CD14-positive monocyte (primary cell): ENCODE data around the gene ZNF525. TPM values are rescaled to one million over a fixed set of nuclear protein-coding genes. Genes with fewer than 3 reads are reported as not detected.

Source experiments
- DNase-seq, 3 donors: peaks; one replicate each; pipeline ENCODE4 v3.0.0-alpha.2; 2011 to 2022
- H2AFZ ChIP-seq: 2 replicates; pipeline ENCODE4 v1.6.0; 2012; ENCODE audit warnings: mild to moderate bottlenecking, low read depth, low read length, inconsistent platforms; ENCODE audit not compliant: insufficient read depth, poor library complexity, severe bottlenecking
- H3K27ac ChIP-seq, 2 donors: 1 replicate in 1 of 2; 2 replicates in 1 of 2; pipeline ENCODE4 v1.5.1; 2012 to 2013; ENCODE audit warnings: low read length in 2 of 2, control low read depth in 1 of 2, inconsistent platforms in 1 of 2, low read depth in 1 of 2, mild to moderate bottlenecking in 1 of 2
- H3K27me3 ChIP-seq, 2 donors: one replicate each; pipeline versions ENCODE4 v1.6.0 to v1.6.1; 2011 to 2013; ENCODE audit warnings: low read length in 2 of 2; ENCODE audit not compliant: control insufficient read depth in 2 of 2, insufficient read depth in 2 of 2
- H3K36me3 ChIP-seq, 2 donors: replicated peaks in 1 of 2; 1 replicate in 1 of 2; 2 replicates in 1 of 2; pipeline versions ENCODE4 v1.5.1 to v1.6.1; 2012 to 2013; ENCODE audit warnings: low read length in 2 of 2, control low read depth in 1 of 2, inconsistent platforms in 1 of 2, mild to moderate bottlenecking in 1 of 2; ENCODE audit not compliant: insufficient read depth in 2 of 2, control insufficient read depth in 1 of 2
- H3K4me1 ChIP-seq, 2 donors: 1 replicate in 1 of 2; 2 replicates in 1 of 2; pipeline versions ENCODE4 v1.5.1 to v1.6.1; 2012 to 2013; ENCODE audit warnings: low read length in 2 of 2, control low read depth in 1 of 2, inconsistent platforms in 1 of 2, mild to moderate bottlenecking in 1 of 2, moderate library complexity in 1 of 2; ENCODE audit not compliant: insufficient read depth in 2 of 2, control insufficient read depth in 1 of 2
- H3K4me2 ChIP-seq: replicated peaks from 2 replicates; pipeline ENCODE3; 2012; ENCODE audit warnings: low read length, moderate library complexity, mild to moderate bottlenecking; ENCODE audit not compliant: poor library complexity, severe bottlenecking; ENCODE audit errors: extremely low read depth
- H3K4me3 ChIP-seq, 3 experiments: fragments of 200-600 bp in 1 of 3; sonication (generic) in 1 of 3; replicated peaks in 1 of 3; 1 replicate in 2 of 3; 2 replicates in 1 of 3; pipeline ENCODE4 v1.5.1; 2011 to 2013; ENCODE audit warnings: low read length in 3 of 3, mild to moderate bottlenecking in 3 of 3, control low read depth in 2 of 3, low read depth in 2 of 3, inconsistent platforms in 1 of 3, moderate library complexity in 1 of 3
- H3K79me2 ChIP-seq: 2 replicates; pipeline ENCODE4 v1.6.0; 2012; ENCODE audit warnings: mild to moderate bottlenecking, control low read depth, inconsistent platforms, low read length, moderate library complexity; ENCODE audit not compliant: insufficient read depth
- H3K9ac ChIP-seq: 2 replicates; pipeline ENCODE4 v1.6.0; 2017; ENCODE audit warnings: low read length, mild to moderate bottlenecking; ENCODE audit not compliant: insufficient read depth, poor library complexity, severe bottlenecking
- H3K9me3 ChIP-seq, 2 donors: replicated peaks in 1 of 2; 1 replicate in 1 of 2; 2 replicates in 1 of 2; pipeline versions ENCODE4 v1.5.1 to v1.6.1; 2012 to 2013; ENCODE audit warnings: low read length in 2 of 2, control low read depth in 1 of 2; ENCODE audit not compliant: control insufficient read depth in 1 of 2, insufficient read depth in 1 of 2
- H4K20me1 ChIP-seq: 2 replicates; pipeline ENCODE4 v1.6.0; 2012; ENCODE audit warnings: mild to moderate bottlenecking, low read length, control low read depth, moderate library complexity; ENCODE audit not compliant: insufficient read depth
- H3K27ac Mint-ChIP-seq, 7 donors: one replicate each; pipeline ENCODE4 v1.8.0; 2020; ENCODE audit warnings: mild to moderate bottlenecking in 7 of 7, mixed read lengths in 7 of 7, moderate library complexity in 6 of 7, inconsistent platforms in 2 of 7
- H3K27me3 Mint-ChIP-seq, 3 donors: one replicate each; pipeline ENCODE4 v1.8.0; 2021 to 2022; ENCODE audit warnings: low read depth in 3 of 3, mild to moderate bottlenecking in 3 of 3, mixed read lengths in 3 of 3, moderate library complexity in 3 of 3, inconsistent platforms in 1 of 3
- H3K36me3 Mint-ChIP-seq, 2 donors: one replicate each; pipeline ENCODE4 v1.8.0; 2020; ENCODE audit warnings: mixed read lengths in 2 of 2, inconsistent platforms in 1 of 2, mild to moderate bottlenecking in 1 of 2
- H3K4me1 Mint-ChIP-seq: one replicate; pipeline ENCODE4 v1.8.0; 2020; ENCODE audit warnings: mild to moderate bottlenecking, mixed read lengths
- H3K4me3 Mint-ChIP-seq, 2 donors: one replicate each; pipeline ENCODE4 v1.8.0; 2020; ENCODE audit warnings: mild to moderate bottlenecking in 2 of 2, mixed read lengths in 2 of 2, moderate library complexity in 1 of 2
- H3K9me3 Mint-ChIP-seq, 7 donors: one replicate each; pipeline ENCODE4 v1.8.0; 2020 to 2022; ENCODE audit warnings: mixed read lengths in 7 of 7, mild to moderate bottlenecking in 6 of 7, moderate library complexity in 6 of 7, inconsistent platforms in 2 of 7
- WGBS: methylation state at CpG from one replicate; pipeline ENCODE4 v1.1.5; 2013; ENCODE audit warnings: missing lambda C conversion rate; ENCODE audit not compliant: insufficient coverage; 5-methylcytosine and 5-hydroxymethylcytosine counted together
- intact Hi-C, 2 donors: fragments of 100-400 bp; cut with micrococcal nuclease; formaldehyde crosslinking; loops; one replicate each; pipeline versions ENCODE4 v1.15.0 to v1.15.1; 2023
- polyA plus RNA-seq, 3 donors: library from polyadenylated mRNA; depleted of rRNA in 1 of 3; unstranded in 2 of 3; stranded (reverse) in 1 of 3; fragments of 300-500 nt in 2 of 3; fragments of >200 nt in 1 of 3; fragmentation: Illumina TruSeq in 2 of 3; gene quantifications; 1 replicate in 2 of 3; 2 replicates in 1 of 3; pipeline ENCODE4 v1.2.3, GENCODE V29; 2012 to 2021
- TF ChIP-seq, protein P1 (sequence below): fragments of 200-600 bp; IDR thresholded peaks from one replicate; pipeline ENCODE4 v1.8.0; 2022; ENCODE audit warnings: antibody characterized with exemption, mild to moderate bottlenecking

ZNF525 gene
- polyA plus RNA-seq, 3 donors = 0.29 to 2.0 (median 0.64) TPM

GRCh38 chr19:53388904-53389303, 23.4 kb downstream of the ZNF525 start:
- Mint-ChIP-seq H3K36me3 (peaks cover 0 to 6% of the 10 kb centered on the region in 2 donors), H3K4me3 (no peak overlapping the region), H3K9me3 (peaks cover 57 to 92% (median 89%) of the 10 kb centered on the region in 7 donors), H3K27ac (no peak overlapping the region), H3K4me1 (no peaks in the 10 kb centered on the region), H3K27me3 (peaks cover 0 to 4% (median 3%) of the 10 kb centered on the region in 3 donors)
- H3K4me3 ChIP-seq = no peak overlapping the region
- H3K27me3 ChIP-seq = no peaks in the 10 kb centered on the region
- peaks cover 75 to 86% of the 10 kb centered on the region in 2 donors for H3K9me3 ChIP-seq
- no peak overlapping the region for H3K9ac ChIP-seq
- H3K36me3 ChIP-seq = no peaks in the 10 kb centered on the region
- no peaks in the 10 kb centered on the region for H3K79me2 ChIP-seq
- no peak overlapping the region for H3K27ac ChIP-seq
- intact Hi-C loops = no loop called here
- WGBS = 97% methylated on average over 4 of the region's 5 CpGs
- no peaks in the 10 kb centered on the region for H3K4me1 ChIP-seq
- H4K20me1 ChIP-seq = no peaks in the 10 kb centered on the region
- no peak overlapping the region for H3K4me2 ChIP-seq
- H2AFZ ChIP-seq = no peak overlapping the region
- DNase-seq = no peak
- TF ChIP-seq, protein P1, sequence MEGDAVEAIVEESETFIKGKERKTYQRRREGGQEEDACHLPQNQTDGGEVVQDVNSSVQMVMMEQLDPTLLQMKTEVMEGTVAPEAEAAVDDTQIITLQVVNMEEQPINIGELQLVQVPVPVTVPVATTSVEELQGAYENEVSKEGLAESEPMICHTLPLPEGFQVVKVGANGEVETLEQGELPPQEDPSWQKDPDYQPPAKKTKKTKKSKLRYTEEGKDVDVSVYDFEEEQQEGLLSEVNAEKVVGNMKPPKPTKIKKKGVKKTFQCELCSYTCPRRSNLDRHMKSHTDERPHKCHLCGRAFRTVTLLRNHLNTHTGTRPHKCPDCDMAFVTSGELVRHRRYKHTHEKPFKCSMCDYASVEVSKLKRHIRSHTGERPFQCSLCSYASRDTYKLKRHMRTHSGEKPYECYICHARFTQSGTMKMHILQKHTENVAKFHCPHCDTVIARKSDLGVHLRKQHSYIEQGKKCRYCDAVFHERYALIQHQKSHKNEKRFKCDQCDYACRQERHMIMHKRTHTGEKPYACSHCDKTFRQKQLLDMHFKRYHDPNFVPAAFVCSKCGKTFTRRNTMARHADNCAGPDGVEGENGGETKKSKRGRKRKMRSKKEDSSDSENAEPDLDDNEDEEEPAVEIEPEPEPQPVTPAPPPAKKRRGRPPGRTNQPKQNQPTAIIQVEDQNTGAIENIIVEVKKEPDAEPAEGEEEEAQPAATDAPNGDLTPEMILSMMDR = no peak

DNA sequence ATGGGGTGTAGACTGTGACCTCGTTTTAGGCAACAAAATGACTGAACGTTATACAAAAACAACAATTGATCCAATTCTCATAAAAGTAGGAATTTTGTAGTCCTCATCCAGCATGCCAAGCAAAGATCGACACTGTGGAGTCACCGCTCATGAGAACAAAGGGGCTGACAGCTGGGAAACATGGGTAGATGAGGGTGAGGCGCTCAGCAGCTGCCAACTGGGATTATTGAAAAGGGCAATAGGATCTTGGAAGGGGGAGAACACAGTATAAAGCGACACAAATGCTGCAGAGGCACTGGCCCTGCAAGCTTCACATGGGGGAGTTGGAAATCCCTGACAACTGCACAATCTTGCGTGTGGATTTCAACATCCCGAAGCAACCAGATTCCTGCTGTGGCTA, 24.1 kb downstream of the ZNF525 start:
- Histone ChIP-seq H3K36me3 (no peaks in the 10 kb centered on the region), H3K9me3 (peaks cover 72 to 79% of the 10 kb centered on the region in 2 donors), H4K20me1 (no peaks in the 10 kb centered on the region), H3K4me3 (peak overlapping the region in 1 of 3 experiments; percentile 20), H3K9ac (no peak overlapping the region), H3K4me1 (peaks cover 3 to 4% of the 10 kb centered on the region in 2 donors), H3K79me2 (no peaks in the 10 kb centered on the region), H3K27ac (no peak overlapping the region), H3K4me2 (no peak overlapping the region), H3K27me3 (no peaks in the 10 kb centered on the region), H2AFZ (no peak overlapping the region)
- H3K9me3 Mint-ChIP-seq = peaks cover 56 to 91% (median 84%) of the 10 kb centered on the region in 7 donors
- DNase-seq = no peak
- no peak overlapping the region for H3K4me3 Mint-ChIP-seq
- peaks cover 0 to 4% (median 3%) of the 10 kb centered on the region in 3 donors for H3K27me3 Mint-ChIP-seq
- intact Hi-C loops = no loop called here
- peaks cover 4% of the 10 kb centered on the region for H3K4me1 Mint-ChIP-seq
- H3K27ac Mint-ChIP-seq = no peak overlapping the region
- TF ChIP-seq, protein P1 = no peak
- 93% methylated on average over 6 of the region's 8 CpGs for WGBS
- H3K36me3 Mint-ChIP-seq = peaks cover 0 to 7% of the 10 kb centered on the region in 2 donors
